GM23248 (cell line): ENCODE measurements around the gene ZNF45.

ENCODE experiments used
- EZH2 ChIP-seq: fragments of 200-600 bp; sonication (generic); IDR thresholded peaks from 2 replicates; pipeline ENCODE4 v1.6.1; 2018; ENCODE audit warnings: antibody characterized with exemption, mild to moderate bottlenecking; ENCODE audit not compliant: insufficient read depth, poor library complexity, severe bottlenecking
- EZH2phosphoT487 ChIP-seq: fragments of 200-600 bp; sonication (generic); IDR thresholded peaks from 2 replicates; pipeline ENCODE4 v1.6.1; 2018; ENCODE audit warnings: antibody characterized with exemption, moderate library complexity, mild to moderate bottlenecking, low read depth; ENCODE audit not compliant: insufficient read depth

- TF ChIP-seq EZH2: no peak
- no peak for TF ChIP-seq EZH2phosphoT487
Measured at GRCh38 chr19:43957891-43958290, 22.8 kb upstream of the ZNF45 start.
